ENCODE data around the gene SF1.

SF1 gene

DNA sequence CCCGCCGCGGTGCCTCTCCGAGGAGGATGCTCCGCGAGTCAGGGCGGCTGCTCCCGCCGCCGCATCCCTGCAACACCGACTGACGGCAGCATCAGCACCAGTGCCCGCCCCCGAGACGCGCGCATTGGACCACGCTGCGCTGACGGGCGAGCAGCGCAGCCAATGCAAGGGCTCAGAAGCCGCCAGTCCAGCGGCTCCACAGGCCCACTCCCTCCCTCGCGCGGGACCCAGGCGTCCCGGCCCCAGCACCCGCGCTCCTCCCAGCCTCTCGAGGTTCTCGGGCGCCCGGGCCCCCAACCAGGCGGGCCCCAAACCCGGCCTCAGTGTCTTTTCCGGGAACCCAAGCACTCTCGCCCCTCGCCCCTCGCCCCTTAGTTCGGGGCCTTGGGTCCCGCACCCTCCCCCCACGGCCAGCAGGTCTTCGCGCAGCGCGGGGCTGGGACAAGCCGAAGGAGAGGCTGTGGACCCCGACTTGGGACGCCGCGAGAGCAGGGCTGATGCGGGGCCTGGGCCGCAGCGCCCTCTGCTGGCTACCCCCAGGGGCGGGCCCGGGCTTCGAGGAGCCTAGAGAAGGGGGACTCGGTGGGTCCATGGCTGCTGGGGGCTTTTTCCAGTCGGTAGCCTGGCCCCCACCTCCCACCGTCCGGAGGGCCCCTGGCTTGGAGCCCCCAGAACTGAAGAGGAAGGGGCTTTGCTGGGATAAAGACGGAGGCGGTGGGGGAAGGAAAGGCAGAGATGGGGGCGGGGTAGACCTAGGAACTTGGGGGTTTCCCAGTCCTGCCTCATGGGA lies 55.0 kb downstream of the SF1 start, which contains the start of gene NRXN2:
Gene NRXN2, minus strand, starts transcription at position 81 of the 790 bp plus-strand sequence. CDS start 9,498 bp downstream, outside the sequence.
- peak; percentile 82 for DNase-seq

- DNase-seq = no peak
Observed at GRCh38 chr11:64722141-64723065, 55.9 kb downstream of the SF1 start.

DNA sequence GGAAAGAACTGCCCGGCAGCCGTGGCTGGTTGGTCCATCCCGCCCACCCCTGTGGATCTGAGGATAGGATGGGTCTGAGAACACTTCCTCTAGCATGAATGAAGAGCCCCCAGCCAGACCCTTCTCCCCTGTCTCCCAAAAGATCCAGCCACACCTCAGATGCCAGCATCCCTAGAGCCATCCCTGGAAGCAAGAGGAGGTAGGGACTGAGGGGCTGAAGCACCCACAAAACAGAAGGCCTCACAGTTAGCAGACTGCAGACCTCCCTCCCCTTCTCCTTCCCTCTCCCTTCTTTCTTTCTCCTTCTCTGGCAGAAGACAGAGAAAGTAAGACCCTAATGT lies 57.0 kb downstream of the SF1 start:
- DNase-seq = no peak

- no peak for DNase-seq
Observed at GRCh38 chr11:64720640-64721358, 57.5 kb downstream of the SF1 start.

DNA sequence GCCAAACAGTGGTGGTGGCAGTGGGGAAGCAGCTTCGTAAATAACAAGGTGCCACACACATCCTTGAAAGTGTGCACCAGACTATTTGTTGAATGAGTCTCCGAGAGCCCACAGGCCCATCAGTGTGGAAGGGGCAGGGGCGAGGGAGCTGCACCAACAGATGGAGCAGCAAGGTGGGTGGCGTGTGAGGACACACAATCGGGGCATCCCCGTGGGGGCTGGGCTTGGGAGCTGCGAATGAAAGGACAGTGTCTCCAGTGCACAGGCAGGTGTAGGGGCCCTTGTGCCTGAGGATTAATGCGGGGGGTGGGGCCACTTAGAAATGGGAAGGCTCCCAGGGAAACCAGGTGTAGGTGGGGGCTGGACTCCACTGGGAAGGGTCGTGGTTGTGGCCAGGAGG lies 58.2 kb downstream of the SF1 start:
- no peak for DNase-seq

DNA sequence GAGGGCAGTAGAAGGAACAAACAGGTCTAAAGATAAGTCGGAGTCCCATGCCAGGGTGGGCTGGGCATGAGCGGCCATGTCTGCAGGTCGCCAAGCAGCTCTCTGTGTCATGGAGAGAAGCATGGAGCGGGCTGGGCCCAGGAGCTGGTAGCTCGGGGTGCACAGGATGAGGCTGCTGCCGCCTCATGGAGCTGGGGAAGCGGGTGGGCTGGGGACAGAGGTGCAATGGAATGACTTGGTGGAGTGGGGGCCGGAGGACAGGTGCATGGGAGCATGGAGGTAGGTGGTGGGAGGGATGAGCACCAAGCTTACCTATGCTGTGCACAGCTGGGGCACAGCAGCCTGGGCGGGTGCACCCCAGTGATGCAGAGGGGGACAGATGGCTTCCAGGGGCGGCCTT lies 58.9 kb downstream of the SF1 start:
- no peak for DNase-seq

DNA sequence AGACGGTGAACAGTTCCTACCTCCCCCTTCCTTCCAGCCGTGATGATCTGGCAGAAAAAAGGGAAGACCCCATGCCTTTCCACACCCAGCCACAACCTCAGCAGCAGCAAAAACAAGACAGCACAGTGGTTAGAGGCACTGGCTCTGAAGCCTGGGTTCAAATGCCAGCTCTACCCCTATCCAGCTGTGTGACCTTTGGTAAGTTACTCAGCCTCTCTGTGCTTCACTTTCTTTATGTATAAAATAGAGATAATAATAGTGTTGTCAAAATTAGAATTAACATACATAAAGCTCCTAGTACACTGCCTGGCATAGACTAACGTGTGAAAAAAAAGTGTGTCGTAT lies 59.6 kb downstream of the SF1 start:
- DNase-seq = no peak

GRCh38 chr11:64718084-64718779 lies 60.1 kb downstream of the SF1 start:
- DNase-seq = no peak

GRCh38 chr11:64717268-64717578 lies 61.1 kb downstream of the SF1 start:
- DNase-seq = no peak

- no peak for DNase-seq
Observed at GRCh38 chr11:64716473-64717267, 61.7 kb downstream of the SF1 start.

DNA sequence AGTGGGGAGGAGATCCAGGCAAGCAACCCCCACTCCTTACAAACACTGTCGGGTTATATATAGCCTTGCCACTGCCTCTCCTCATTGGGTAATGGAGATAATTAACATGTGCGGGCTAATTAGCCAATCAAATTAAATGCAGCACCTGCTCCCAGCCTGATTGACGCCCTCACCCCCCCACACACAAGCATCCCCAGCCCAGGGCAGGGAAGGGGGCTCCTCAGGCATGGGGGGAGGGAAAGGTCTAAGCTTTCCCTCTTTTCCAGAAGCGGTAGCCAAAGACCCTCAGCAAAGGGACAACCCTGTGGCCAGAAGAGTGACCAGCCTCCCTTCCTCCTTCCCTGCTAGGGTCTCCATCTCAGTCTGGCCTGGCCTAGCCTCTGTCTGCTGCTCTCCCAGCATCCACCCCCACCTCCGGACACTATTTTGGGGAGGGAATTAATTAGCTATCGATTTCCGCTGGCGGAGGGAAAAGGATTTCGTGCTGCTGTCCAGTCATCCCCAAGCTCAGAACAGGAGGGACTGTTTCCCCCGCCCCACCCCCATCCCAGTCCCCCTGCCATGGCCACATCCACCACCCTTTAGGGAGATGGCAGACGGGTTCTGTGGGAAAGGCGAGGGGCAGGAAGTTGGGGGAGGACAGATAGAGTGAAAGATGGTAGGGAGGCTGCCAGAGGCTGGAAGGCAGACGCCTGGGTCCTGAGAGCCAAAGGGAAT lies 62.4 kb downstream of the SF1 start:
- DNase-seq = no peak

- DNase-seq = no peak
Observed at GRCh38 chr11:64715110-64715509, 63.2 kb downstream of the SF1 start.

- no peak for DNase-seq
Observed at GRCh38 chr11:64714666-64715065, 63.7 kb downstream of the SF1 start.

All from activated CD4-positive, alpha-beta T cell treated with anti-CD3 and anti-CD28 coated beads for 4 hours (primary cell).